ENCODE measurements around the gene ZNF438.

GRCh38 chr10:31070025-31070424 is 38.4 kb upstream of the ZNF438 start:
- TF ChIP-seq CTCF (IDR thresholded peaks at IDR 0.05) (no peak), POLR2A (IDR thresholded peaks at IDR 0.05) (no peak), EP300 (IDR thresholded peaks at IDR 0.05) (no peak)
